B cell (primary cell): ENCODE measurements around the gene FBXO42. TPM values are rescaled to one million over a fixed set of nuclear protein-coding genes. Genes with fewer than 3 reads are reported as not detected.

Experiments
- ATAC-seq: fragments of 200-7000 bp; cut with Tn5 transposase; one replicate; pipeline ENCODE4 v1.10.0; 2021; ENCODE audit warnings: low read depth, mild to moderate bottlenecking, moderate number of reproducible peaks, moderate library complexity
- CTCF ChIA-PET: fragments of 350-600 bp; sonication (Branson Sonifier 250); formaldehyde crosslinking; loops from one replicate; lab custom pipeline; 2021; ENCODE audit warnings: antibody characterized with exemption, inconsistent platforms; lab: Charles Lee
- POLR2A ChIA-PET: fragments of 350-600 bp; sonication (Branson Sonifier 250); formaldehyde crosslinking; loops from one replicate; lab custom pipeline; 2021; ENCODE audit warnings: antibody characterized with exemption; lab: Charles Lee
- DNase-seq: peaks from one replicate; pipeline ENCODE4 v3.0.0; 2013
- H2AFZ ChIP-seq: 2 replicates; pipeline ENCODE4 v1.6.1; 2012; ENCODE audit warnings: mild to moderate bottlenecking, low read depth, low read length; ENCODE audit not compliant: insufficient read depth, poor library complexity, severe bottlenecking
- H3K27ac ChIP-seq, 2 donors: 1 replicate in 1 of 2; 2 replicates in 1 of 2; pipeline ENCODE4 v1.5.1; 2012 to 2013; ENCODE audit warnings: low read length in 2 of 2, mild to moderate bottlenecking in 2 of 2, moderate library complexity in 1 of 2
- H3K27me3 ChIP-seq, 4 experiments: fragments of 200-600 bp in 1 of 4; sonication (generic) in 1 of 4; replicated peaks in 1 of 4; 1 replicate in 2 of 4; 2 replicates in 2 of 4; pipeline versions ENCODE4 v1.6.1 to v1.7.0; 2013 to 2016; ENCODE audit warnings: low read length in 3 of 4, mild to moderate bottlenecking in 2 of 4, mixed read lengths in 1 of 4, moderate library complexity in 1 of 4; ENCODE audit not compliant: insufficient read depth in 4 of 4, control insufficient read depth in 3 of 4; ENCODE audit errors: control extremely low read depth in 1 of 4
- H3K36me3 ChIP-seq, 2 experiments: replicated peaks in 1 of 2; 1 replicate in 1 of 2; 2 replicates in 1 of 2; pipeline versions ENCODE4 v1.6.1 to v1.7.1; 2013; ENCODE audit warnings: low read length in 1 of 2; ENCODE audit not compliant: insufficient read depth in 2 of 2, control insufficient read depth in 1 of 2; ENCODE audit errors: control extremely low read depth in 1 of 2, extremely low read depth in 1 of 2
- H3K4me1 ChIP-seq, 2 donors: fragments of 200-600 bp in 1 of 2; sonication (generic) in 1 of 2; 1 replicate in 1 of 2; 2 replicates in 1 of 2; pipeline versions ENCODE4 v1.5.1 to v1.6.1; 2013 to 2017; ENCODE audit warnings: low read length in 2 of 2; ENCODE audit not compliant: control insufficient read depth in 2 of 2, insufficient read depth in 2 of 2
- H3K4me2 ChIP-seq: replicated peaks from 2 replicates; pipeline ENCODE3; 2012; ENCODE audit warnings: mild to moderate bottlenecking, low read depth, low read length; ENCODE audit not compliant: poor library complexity, severe bottlenecking
- H3K4me3 ChIP-seq, 5 experiments: fragments of 200-600 bp in 1 of 5; sonication (generic) in 1 of 5; 1 replicate in 3 of 5; 2 replicates in 2 of 5; pipeline versions ENCODE4 v1.5.1 to v1.7.0; 2011 to 2016; ENCODE audit warnings: low read length in 4 of 5, mild to moderate bottlenecking in 4 of 5, low read depth in 2 of 5, control low read depth in 1 of 5, moderate library complexity in 1 of 5; ENCODE audit not compliant: insufficient read depth in 1 of 5; ENCODE audit errors: control extremely low read depth in 1 of 5, extremely low read depth in 1 of 5
- H3K79me2 ChIP-seq: fragments of 200-600 bp; sonication (generic); one replicate; pipeline ENCODE4 v1.6.0; 2016; ENCODE audit warnings: low read length; ENCODE audit not compliant: control insufficient read depth, insufficient read depth
- H3K9ac ChIP-seq: fragments of 200-600 bp; sonication (generic); 2 replicates; pipeline ENCODE4 v1.6.1; 2017; ENCODE audit warnings: mild to moderate bottlenecking, low read length, moderate library complexity
- H3K9me3 ChIP-seq, 3 donors: one replicate each; pipeline versions ENCODE4 v1.6.1 to v1.7.1; 2013; ENCODE audit warnings: low read length in 2 of 3; ENCODE audit not compliant: control insufficient read depth in 2 of 3, insufficient read depth in 1 of 3; ENCODE audit errors: control extremely low read depth in 1 of 3
- H4K20me1 ChIP-seq: 2 replicates; pipeline ENCODE4 v1.6.0; 2012; ENCODE audit warnings: mild to moderate bottlenecking, low read length; ENCODE audit not compliant: insufficient read depth, control insufficient read depth, poor library complexity, severe bottlenecking
- H3K27ac Mint-ChIP-seq: one replicate; pipeline ENCODE4 v1.8.0; 2021; ENCODE audit warnings: mixed read lengths
- H3K27me3 Mint-ChIP-seq: one replicate; pipeline ENCODE4 v1.8.0; 2021; ENCODE audit warnings: mixed read lengths
- H3K4me1 Mint-ChIP-seq: one replicate; pipeline ENCODE4 v1.8.0; 2021; ENCODE audit warnings: mixed read lengths
- H3K4me3 Mint-ChIP-seq: one replicate; pipeline ENCODE4 v1.8.0; 2021; ENCODE audit warnings: mixed read lengths
- H3K9me3 Mint-ChIP-seq: one replicate; pipeline ENCODE4 v1.8.0; 2022; ENCODE audit warnings: mixed read lengths; ENCODE audit not compliant: insufficient read depth
- EZH2 ChIP-seq: IDR thresholded peaks from 2 replicates; pipeline ENCODE4 v1.6.1; 2012; ENCODE audit warnings: borderline replicate concordance, low read depth, mild to moderate bottlenecking, moderate library complexity, low read length; ENCODE audit not compliant: insufficient read depth, poor library complexity, severe bottlenecking
- WGBS: methylation state at CpG from one replicate; pipeline ENCODE4 v1.1.5; 2013; ENCODE audit warnings: missing lambda C conversion rate; ENCODE audit not compliant: insufficient coverage; 5-methylcytosine and 5-hydroxymethylcytosine counted together
- intact Hi-C: fragments of 100-400 bp; cut with micrococcal nuclease; formaldehyde crosslinking; loops from one replicate; pipeline ENCODE4 v1.10.0; 2022
- polyA plus RNA-seq: library from polyadenylated mRNA; depleted of rRNA; stranded (reverse); fragments of >200 nt; gene quantifications from 2 replicates; pipeline ENCODE4 v1.2.3, GENCODE V29; 2012
- total RNA-seq, 2 donors: library from RNA; stranded (reverse); fragments of 120-200 nt in 1 of 2; gene quantifications; 1 replicate in 1 of 2; 2 replicates in 1 of 2; pipeline versions ENCODE4 v1.2.3 to v1.2.4, GENCODE V29; 2013 to 2022
- TF ChIP-seq, protein P1 (sequence below): fragments of 200-600 bp; IDR thresholded peaks from one replicate; pipeline ENCODE4 v1.8.0; 2022; ENCODE audit warnings: antibody characterized with exemption, mild to moderate bottlenecking

FBXO42 gene
- total and polyA plus RNA-seq, 2 donors (not counting 1 experiment from before 2014, with no cell fraction given), result 17.2 to 33.1 TPM

DNA sequence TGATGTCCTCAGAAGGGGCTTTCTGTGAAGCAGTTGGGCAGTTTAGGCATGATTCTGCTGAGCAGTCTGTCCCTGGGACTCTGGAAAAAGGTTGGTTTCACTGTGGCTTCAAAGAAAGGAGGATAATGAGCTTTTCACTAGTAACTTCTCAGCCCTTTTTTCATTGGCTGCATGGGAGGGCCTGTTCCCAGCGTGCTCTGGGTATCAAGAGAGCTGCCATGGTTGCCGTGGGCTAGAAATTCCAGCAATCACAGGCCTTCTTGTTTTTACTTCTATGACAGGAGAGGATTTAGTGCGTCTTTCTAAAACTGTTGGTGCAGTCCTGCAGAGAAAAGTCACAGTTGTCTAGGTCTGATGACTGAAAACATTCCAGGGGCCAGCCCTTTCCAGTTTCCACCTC lies 22.0 kb upstream of the FBXO42 start:
- Histone ChIP-seq H3K4me3 (no peak overlapping the region), H4K20me1 (peaks cover 96% of the 10 kb centered on the region), H3K4me1 (peaks cover 17 to 45% of the 10 kb centered on the region in 2 donors), H2AFZ (no peak overlapping the region), H3K9me3 (no peaks in the 10 kb centered on the region), H3K27me3 (no peaks in the 10 kb centered on the region), H3K4me2 (no peak overlapping the region), H3K79me2 (peaks cover 100% of the 10 kb centered on the region), H3K9ac (no peak overlapping the region), H3K36me3 (peaks cover 3 to 25% of the 10 kb centered on the region in 2 experiments), H3K27ac (no peak overlapping the region)
- ChIA-PET CTCF (interaction anchor here (1.4 kb wide), 1 partner anchor 10 kb away, joined by 6 read pairs; no protein-coding TSS in a partner anchor), POLR2A (no interaction called here)
- ATAC-seq, result no peak
- H3K27ac Mint-ChIP-seq, result no peak overlapping the region
- intact Hi-C loops, result no loop called here
- DNase-seq, result no peak
- H3K4me1 Mint-ChIP-seq, result peaks cover 66% of the 10 kb centered on the region
- no CpG with 5 or more reads among the region's 3 CpGs for WGBS
- H3K4me3 Mint-ChIP-seq, result no peak overlapping the region
- no peaks in the 10 kb centered on the region for H3K9me3 Mint-ChIP-seq
- TF ChIP-seq EZH2, result no peak
- TF ChIP-seq, protein P1, sequence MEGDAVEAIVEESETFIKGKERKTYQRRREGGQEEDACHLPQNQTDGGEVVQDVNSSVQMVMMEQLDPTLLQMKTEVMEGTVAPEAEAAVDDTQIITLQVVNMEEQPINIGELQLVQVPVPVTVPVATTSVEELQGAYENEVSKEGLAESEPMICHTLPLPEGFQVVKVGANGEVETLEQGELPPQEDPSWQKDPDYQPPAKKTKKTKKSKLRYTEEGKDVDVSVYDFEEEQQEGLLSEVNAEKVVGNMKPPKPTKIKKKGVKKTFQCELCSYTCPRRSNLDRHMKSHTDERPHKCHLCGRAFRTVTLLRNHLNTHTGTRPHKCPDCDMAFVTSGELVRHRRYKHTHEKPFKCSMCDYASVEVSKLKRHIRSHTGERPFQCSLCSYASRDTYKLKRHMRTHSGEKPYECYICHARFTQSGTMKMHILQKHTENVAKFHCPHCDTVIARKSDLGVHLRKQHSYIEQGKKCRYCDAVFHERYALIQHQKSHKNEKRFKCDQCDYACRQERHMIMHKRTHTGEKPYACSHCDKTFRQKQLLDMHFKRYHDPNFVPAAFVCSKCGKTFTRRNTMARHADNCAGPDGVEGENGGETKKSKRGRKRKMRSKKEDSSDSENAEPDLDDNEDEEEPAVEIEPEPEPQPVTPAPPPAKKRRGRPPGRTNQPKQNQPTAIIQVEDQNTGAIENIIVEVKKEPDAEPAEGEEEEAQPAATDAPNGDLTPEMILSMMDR, result no peak
- H3K27me3 Mint-ChIP-seq, result no peaks in the 10 kb centered on the region

DNA sequence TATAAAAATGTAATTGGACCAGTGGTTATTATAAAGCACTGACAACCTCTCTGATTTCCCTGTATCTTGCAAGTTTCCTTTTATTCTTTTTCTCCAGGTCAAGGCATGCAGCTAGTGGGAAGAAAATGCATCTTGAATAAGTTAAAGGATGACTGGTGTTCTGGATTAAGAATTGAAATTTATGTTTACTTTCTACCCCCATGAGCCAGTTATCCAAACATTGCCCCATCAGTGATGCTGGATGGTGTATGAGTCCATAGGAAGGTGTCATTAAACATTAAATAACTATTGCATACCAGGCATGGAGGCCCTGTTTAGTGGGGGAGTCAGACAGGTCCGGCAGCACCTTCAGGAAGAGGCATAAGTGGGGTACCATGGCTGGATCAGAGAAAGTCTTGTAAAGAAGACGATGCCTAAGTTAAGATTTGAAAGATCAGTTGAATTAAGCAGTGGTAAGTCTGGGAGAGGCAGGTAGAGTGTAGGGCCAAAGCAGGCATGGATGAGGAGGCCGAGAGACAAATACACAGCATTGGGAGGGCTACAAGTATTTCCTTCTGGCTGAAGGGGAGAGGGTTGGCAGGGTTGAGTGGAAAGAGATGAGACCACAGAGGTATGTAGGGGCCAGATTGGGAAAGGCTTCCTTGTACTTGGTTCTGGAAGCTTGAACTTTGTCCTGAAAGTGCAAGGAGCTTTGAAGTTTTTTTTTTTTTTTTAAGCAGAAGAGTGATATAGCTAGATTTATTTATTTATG lies 20.4 kb upstream of the FBXO42 start:
- H3K27ac ChIP-seq, result no peak overlapping the region
- H2AFZ ChIP-seq, result no peak overlapping the region
- ChIA-PET CTCF (interaction anchor here (0.7 to 1.0 kb wide), 3 partner anchors 9 to 68 kb away, joined by 4 to 6 read pairs (median 4); no protein-coding TSS in a partner anchor), POLR2A (no interaction called here)
- H3K9ac ChIP-seq, result no peak overlapping the region
- Mint-ChIP-seq H3K27ac (no peak overlapping the region), H3K9me3 (no peaks in the 10 kb centered on the region), H3K27me3 (no peaks in the 10 kb centered on the region), H3K4me3 (no peak overlapping the region), H3K4me1 (peaks cover 70% of the 10 kb centered on the region)
- no peaks in the 10 kb centered on the region for H3K9me3 ChIP-seq
- peak overlapping the region; percentile 24 for H3K4me2 ChIP-seq
- peaks cover 29 to 54% of the 10 kb centered on the region in 2 donors for H3K4me1 ChIP-seq
- ATAC-seq (no peak), DNase-seq (no peak)
- H3K4me3 ChIP-seq, result no peak overlapping the region
- H4K20me1 ChIP-seq, result peaks cover 96% of the 10 kb centered on the region
- peaks cover 1 to 19% of the 10 kb centered on the region in 2 experiments for H3K36me3 ChIP-seq
- H3K27me3 ChIP-seq, result no peaks in the 10 kb centered on the region
- H3K79me2 ChIP-seq, result peaks cover 100% of the 10 kb centered on the region
- intact Hi-C loops, result no loop called here
- TF ChIP-seq, protein P1, result no peak
- TF ChIP-seq EZH2, result no peak
- WGBS, result 100% methylated on average over 3 of the region's 3 CpGs
